ENCODE results near the gene KLHDC10.
"Not testable (repeated sequence)": the region's sequence is repeated elsewhere in the genome, so short reads cannot be mapped to it uniquely, and the experiment has no call there.

KLHDC10 gene

DNA sequence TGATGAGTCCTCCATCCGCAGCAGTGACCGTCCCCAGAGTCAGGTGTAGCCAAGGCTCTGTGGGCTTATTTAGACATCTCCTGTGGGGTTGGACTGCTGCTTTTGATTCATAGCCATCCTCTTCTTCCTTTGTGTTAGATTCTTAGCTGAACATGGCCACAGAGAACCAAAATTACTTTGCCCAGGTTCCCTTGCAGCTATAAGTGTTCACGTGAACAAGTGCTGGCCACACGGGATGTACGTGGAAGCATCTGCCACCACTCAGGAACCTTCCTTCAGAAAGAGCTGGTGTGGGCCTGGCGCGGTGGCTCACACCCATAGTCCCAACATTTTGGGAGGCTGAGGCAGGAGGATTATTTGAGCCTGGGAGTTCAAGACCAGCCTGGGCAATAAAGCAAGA lies 85.8 kb downstream of the KLHDC10 start:
- no peak for DNase-seq (ENCODE audit: low spot score)

DNA sequence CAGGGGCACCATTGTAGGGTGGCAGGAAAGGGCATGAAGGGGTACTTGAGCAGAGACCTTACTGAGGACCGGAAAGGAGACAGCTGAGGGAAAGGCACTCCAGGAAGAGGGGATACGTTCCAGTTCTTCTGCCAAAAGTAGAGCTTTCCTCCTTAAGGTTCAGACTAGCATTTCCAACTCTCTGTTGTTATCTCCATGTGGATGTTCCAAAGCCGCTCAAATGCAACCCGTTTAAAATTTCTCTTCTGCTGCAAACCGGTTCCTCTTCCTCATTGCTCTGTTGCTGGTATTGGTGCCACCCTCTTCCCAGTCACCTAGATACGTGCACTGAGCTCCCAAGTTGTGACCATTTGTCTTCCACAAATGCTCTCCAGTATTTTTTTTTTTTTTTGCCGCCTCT lies 87.4 kb downstream of the KLHDC10 start:
- no peak for DNase-seq (ENCODE audit: low spot score)

DNA sequence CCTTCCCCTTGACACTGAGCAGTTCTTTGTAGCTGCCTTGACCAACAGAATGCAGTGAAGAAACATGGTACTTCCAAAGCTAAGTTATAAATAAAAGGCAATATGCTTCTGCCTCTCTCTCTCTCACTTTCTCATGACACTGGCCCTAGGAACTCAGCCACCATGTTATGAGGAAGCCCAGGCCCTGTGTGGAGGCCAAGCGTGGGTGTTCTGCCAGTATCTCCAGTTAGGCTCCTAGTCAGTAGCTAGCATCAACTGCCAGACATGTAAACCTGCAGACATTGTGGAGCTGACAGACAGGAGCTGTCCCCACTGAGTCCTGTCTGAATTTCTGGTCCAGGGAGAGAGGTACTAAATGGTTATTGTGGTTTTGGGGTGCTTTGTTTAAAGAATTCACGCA lies 89.7 kb downstream of the KLHDC10 start:
- no peak for DNase-seq (ENCODE audit: low spot score)

GRCh38 chr7:130160455-130160854 lies 90.1 kb downstream of the KLHDC10 start:
- DNase-seq (ENCODE audit: low spot score), result no peak

- DNase-seq (ENCODE audit: low spot score), result no peak
These were observed 91.9 kb downstream of the KLHDC10 start for GRCh38 chr7:130162196-130162595.

- no peak for DNase-seq (ENCODE audit: low spot score)
These were observed 104.1 kb downstream of the KLHDC10 start for GRCh38 chr7:130174237-130174959.

GRCh38 chr7:130178251-130178650 lies 107.9 kb downstream of the KLHDC10 start:
- DNase-seq (ENCODE audit: low spot score), result no peak

- DNase-seq (ENCODE audit: low spot score), result no peak
These were observed 109.3 kb downstream of the KLHDC10 start for GRCh38 chr7:130179631-130180030.

DNA sequence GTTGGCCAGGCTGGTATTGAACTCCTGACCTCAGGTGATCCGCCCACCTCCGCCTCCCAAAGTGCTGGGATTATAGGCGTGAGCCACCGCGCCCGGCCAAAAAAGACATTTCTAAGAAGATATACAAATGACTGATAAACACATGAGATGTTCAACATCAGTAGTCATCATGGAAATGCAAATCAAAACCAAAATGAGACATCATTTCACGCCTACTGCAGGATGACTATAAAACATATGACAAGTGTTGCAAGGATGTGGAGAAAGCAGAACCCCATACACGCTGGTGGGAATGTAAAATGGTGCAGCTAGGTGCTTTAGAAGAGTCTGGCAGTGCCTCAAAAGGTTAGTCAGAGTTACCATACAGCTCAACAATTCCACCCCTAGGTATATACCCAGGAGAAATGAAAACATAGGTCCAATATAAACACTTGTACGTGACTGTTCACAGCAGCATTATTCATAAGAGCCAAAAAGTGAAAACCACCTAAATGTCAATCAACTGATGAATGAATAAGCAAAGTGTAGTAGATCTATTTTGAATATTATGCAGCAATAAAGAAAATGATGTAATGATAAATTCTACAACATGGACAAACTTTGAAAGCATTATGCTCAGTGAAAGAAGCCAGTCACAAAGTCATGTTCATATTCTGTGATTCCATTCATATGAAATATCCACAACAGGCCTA lies 110.4 kb downstream of the KLHDC10 start:
- peak; percentile 80 for DNase-seq (ENCODE audit: low spot score)

GRCh38 chr7:130181263-130181605 lies 110.9 kb downstream of the KLHDC10 start:
- no peak for DNase-seq (ENCODE audit: low spot score)

DNA sequence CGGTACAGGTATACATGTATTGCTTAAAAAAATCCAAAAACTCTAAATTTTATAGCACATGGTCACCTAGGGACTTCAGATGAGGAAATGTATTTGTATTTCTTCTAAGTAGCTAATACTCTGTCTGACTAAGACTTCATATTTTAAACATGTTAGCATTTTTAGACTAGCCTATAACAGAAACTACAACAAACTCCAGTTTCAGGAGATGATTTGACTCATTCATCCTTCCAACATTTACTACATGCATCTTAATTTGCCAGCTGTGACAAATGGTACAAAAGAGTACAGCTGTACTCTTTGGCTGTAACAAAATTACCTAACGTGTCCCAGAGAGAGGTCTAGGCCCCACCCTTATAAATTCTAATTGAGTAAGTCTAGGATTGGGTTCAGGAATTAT lies 112.7 kb downstream of the KLHDC10 start:
- peak; percentile 64 for DNase-seq (ENCODE audit: low spot score)

GRCh38 chr7:130184349-130184748 lies 114.0 kb downstream of the KLHDC10 start:
- DNase-seq (ENCODE audit: low spot score), result not testable (repeated sequence)
